Measurements from ENCODE around the gene NOL4L.
"Not testable (repeated sequence)": the region's sequence is repeated elsewhere in the genome, so short reads cannot be mapped to it uniquely, and the experiment has no call there.

The NOL4L gene

DNA sequence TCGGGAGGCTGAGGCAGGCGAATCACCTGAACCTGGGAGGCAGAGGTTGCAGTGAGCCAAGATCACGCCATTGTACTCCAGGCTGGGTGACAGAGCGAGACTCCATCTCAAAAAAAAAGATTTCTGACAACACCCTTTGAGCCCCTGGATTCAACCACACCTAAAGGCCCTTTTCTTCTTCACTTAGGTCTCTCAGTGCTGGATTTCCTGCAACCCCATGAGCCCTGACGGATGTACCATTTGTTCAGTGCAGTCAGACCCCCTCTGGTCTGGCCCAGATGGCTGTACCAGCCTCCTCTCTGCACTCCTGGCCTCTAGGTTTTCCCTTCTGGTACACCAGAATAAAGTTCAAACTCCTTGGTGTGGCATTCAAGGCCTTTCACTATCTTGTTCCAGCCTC, 9.1 kb upstream of the NOL4L start:
- DNase-seq: no peak

DNA sequence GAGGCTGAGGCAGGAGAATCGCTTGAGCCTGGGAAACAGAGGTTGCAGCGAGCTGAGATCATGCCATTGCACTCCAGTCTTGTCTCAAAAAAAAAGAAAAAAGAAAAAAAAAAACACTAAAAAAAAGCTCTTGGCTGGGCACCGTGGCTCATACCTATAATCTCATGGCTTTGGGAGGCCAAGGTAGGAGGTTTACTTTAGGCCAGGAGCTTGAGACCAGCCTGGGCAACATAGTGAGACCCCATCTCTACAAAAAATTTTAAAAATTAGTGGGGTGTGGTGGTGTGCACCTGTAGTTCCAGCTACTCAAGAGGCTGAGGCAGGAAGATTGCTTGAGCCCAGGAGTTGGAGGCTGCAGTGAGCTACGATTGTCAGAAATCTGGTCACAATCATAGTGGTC, 7.5 kb upstream of the NOL4L start:
- not testable (repeated sequence) for DNase-seq

DNA sequence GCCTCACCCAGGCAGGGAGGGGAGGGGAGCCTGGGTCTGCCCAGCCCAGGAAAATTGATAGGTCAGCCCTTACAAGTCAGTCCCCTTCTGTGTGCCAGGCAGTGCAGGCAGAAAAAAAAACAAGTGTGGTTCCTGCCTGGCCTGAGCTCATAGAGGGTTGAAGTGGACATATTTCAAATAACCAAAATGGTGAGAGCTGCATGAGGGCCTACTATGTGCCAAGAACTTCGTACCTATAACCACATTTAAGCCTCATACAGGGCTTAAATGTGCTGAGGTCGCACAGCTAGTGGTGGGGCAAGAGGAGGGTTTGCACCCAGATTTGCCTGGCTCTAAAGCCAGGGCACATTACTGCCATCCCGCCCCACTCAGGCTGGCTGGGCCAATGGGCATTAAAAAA, 6.9 kb upstream of the NOL4L start:
- DNase-seq: no peak

GRCh38 chr20:32589769-32590168, 4.6 kb upstream of the NOL4L start:
- no peak for DNase-seq

GRCh38 chr20:32589256-32589655, 4.1 kb upstream of the NOL4L start:
- DNase-seq: no peak

DNA sequence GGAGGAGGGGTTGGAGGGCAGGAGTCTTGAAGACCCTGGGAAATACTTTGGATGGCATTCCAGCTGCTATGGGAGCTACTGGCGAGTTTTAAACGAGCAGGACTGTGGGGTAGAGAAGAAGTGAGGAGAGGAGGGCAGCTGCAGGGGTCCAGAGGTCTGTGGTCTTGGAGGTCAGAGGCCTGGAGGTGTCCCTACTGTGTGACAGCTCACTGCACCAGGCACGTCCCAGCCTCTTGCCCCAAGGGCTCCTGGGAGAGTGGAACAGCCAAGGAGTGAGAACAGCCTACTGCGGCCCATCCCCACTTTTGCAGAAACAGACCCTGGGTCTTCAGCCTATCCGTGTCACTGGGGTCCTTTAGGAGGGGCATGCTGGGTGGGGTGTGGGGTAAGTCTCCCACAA, 2.9 kb upstream of the NOL4L start:
- DNase-seq: no peak

- no peak for DNase-seq
Measured at GRCh38 chr20:32586291-32586690, 1.2 kb upstream of the NOL4L start.

GRCh38 chr20:32585586-32586127, 524 bp upstream of the NOL4L start:
- no peak for DNase-seq

DNA sequence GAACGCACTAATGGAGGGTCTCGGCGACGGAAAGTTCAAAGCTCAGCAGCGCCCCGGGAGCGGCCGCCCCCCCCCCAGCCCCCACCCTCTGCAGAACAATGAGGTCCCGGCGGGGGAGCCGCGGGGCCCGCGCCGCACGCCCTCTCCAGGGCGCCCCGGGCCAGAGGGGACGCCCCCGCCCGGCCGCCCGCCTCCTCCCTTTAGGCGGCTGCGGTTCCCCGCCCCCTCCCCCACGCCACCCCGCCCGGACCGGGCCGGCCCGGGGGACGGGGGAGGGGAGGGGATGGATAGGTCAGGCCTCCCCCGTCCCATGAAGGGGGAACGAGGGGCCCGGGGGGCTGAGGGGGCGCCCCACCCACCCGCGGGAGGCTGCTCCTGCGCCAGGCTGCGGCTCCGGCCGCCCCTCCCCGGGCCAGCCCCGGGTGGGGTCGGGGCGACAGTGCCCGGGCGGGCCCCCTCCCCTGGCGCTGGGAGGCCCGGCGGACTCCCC, 1.5 kb downstream of the NOL4L start:
- DNase-seq: no peak

DNA sequence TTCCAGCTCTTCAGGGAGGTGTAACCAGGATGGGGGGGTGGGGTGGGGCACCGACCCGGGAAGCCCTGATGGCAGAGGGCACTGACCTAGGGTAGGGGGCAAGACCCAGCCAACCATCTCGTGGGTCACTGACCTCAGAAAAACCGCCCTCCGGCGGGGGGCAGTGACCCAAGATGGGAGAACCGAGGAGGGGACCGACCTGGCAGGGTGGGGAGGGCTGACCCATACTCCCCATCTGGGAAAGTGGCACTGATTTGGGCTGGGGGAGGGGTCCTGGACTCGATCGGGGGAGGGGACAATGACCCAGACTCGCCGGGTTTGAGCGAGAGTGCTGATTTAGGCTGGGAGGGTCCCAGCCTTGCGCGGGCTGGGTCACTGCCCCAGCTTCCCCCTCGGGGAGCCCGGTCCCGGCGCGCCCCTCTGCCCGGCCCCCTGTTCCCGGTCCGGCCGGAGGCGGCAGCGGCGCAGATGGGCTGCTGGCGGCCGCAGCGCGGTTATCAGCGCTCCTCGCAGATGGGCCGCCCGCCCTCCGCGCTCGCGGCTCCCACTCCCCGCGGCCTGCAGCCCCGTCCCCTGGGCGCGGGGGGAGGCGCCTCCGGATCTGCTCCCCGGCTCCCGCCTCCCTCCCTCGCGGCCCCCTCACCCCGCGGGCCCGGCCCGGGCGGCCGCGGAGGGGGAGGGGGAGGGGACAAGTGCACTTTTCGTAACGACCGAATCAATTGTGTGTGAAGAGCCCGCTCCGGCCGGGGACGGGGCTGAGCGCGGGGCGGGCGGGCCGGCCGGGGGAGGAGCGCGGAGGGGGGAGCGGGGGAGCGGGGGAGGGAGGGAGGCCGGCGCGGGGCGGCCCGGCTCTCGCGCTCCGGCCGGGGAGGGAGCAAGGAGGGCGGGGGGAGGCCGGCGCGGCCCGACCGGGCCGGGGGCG, 2.2 kb downstream of the NOL4L start:
- DNase-seq: no peak

DNA sequence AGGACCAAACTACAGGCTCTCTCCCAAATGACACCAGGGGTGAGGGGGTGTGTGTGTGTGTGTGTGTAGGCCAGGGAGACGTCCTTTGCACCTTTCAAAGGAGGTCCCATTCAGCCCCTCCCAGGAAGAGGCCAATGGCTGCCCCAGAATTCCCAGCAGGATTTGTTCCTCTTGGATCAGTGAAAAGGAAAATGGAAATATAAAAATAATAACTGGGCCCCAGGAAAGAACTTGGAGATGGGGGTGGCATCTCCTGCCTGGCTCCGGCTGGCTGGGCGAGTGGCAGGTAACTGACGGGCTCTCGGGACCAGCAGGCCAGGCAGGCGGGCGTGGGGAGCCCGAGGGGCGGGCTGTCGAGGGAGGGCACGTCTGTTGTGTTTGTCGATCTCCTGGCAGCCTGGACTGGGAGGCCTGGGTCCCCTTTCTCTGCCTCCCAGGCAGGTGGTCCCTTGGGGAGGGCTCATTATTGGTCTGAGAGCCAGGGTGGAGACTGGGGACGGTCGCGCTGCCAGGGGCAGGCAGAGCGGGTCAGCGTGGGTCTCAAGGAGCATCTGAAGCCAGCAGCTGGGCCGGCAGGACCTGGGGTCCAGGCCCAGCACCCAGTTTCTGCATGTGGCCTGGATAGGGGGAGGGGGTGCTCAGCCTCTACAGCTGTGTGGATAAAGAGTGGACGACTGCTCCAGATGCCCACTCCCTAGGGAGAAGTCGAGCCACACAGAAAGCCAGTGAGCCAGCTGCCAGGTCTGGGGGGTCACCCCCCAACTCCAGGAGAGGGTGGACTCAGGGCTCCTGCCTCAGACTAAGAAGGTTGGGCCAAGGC, 3.1 kb downstream of the NOL4L start:
- no peak for DNase-seq

GRCh38 chr20:32580970-32581838, 3.9 kb downstream of the NOL4L start:
- no peak for DNase-seq

- DNase-seq: no peak
Measured at GRCh38 chr20:32580219-32580969, 4.7 kb downstream of the NOL4L start.

GRCh38 chr20:32578840-32579390, 6.2 kb downstream of the NOL4L start:
- no peak for DNase-seq

- DNase-seq: not testable (repeated sequence)
Measured at GRCh38 chr20:32578062-32578461, 7.1 kb downstream of the NOL4L start.

DNA sequence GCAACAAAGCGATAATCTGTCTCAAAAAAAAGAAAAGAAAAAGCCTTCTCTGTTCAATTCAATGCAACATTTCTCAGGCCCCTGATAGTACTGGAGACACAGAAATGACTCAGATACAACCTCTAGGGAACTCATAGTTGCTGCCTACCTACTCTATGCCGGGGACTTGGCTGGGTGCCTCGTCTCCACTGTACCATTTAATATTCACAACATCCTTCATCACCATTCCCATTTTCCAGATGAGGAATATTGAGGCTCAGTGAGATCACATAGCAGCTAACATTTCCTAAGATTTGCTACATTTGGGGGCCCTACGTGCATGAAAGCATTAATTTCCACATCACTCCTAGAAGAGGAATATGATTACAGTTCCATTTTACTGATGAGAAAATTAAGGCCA, 7.5 kb downstream of the NOL4L start:
- no peak for DNase-seq

DNA sequence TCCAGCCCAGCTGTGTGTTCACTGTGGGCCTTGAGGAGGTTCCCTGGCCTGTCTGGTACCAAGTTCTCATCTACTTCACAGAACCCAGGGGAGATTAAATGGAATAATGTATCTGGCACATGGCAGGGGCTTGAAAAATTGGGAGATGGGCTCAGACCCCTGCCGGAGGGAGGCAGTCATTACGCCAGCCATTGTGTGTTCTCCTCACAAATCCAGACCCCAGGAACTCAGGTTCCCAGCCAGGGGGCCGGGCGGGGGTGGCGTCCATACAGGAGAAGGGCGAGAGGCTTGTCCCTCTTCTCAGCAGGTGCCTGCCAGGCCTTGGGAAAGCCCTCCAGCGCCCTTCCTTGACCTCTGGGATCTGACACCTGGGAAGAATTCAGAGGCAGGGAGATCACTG, 8.1 kb downstream of the NOL4L start:
- DNase-seq: no peak

DNA sequence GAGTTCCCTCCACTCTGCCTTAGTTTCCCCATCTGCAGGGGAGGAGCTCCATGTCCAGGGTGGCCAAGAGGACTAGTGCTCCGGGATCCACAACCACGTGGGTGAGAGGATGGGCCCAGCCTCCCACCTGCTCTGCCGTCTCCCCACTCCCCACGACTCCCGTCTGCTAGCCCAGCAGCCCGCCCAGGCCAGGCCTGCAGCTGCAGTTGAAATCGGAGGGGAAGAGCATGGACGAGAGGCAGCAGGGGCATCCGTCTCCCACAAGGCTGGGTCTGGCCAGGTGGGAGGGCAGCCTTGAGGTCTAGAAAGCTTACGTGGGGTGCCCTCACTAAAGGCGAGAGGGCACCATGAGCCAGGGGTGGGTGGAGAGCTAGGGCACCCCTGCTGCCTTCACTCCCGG, 8.6 kb downstream of the NOL4L start:
- no peak for DNase-seq

DNA sequence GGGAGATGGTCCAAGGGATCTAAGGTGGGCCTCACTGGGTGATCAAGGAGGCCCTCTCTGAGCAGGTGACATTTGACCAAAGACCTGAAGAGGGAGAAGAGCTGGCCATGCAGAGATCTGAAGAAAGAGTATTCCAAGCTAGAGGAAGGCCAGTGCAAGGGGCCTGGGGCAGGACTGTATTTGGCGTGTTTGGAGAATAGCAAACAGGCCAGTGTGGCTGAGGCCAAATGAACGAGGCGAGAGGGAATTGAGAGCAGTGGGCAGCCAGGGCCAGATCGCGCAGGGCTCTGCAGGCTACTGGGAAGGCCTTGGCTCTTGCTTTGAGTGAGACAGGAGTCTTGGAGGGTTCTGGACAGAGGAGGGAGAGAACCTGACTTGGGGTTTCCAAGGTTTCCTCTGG, 9.3 kb downstream of the NOL4L start:
- no peak for DNase-seq

GRCh38 chr20:32575227-32575581, 9.9 kb downstream of the NOL4L start:
- no peak for DNase-seq

All from NCI-H2107 (cell line).